CD4-positive, alpha-beta T cell treated with Interferon gamma for 1 hour (primary cell): ENCODE measurements around the gene DIP2C.

Experiments
- DNase-seq: peaks from one replicate; pipeline ENCODE4 v3.0.0-alpha.2; 2020

The DIP2C gene

GRCh38 chr10:393787-394438, 295.6 kb downstream of the DIP2C start:
- DNase-seq = no peak

- DNase-seq = no peak
These were observed 296.2 kb downstream of the DIP2C start for GRCh38 chr10:393106-393745.

GRCh38 chr10:392705-393037, 296.8 kb downstream of the DIP2C start:
- DNase-seq = no peak

GRCh38 chr10:391847-392704, 297.4 kb downstream of the DIP2C start:
- DNase-seq = no peak

GRCh38 chr10:391305-391704, 298.2 kb downstream of the DIP2C start:
- no peak for DNase-seq

- no peak for DNase-seq
These were observed 298.9 kb downstream of the DIP2C start for GRCh38 chr10:390449-391100.

GRCh38 chr10:389836-390448, 299.5 kb downstream of the DIP2C start:
- DNase-seq = no peak

- DNase-seq = no peak
These were observed 300.1 kb downstream of the DIP2C start for GRCh38 chr10:389261-389790.

GRCh38 chr10:388661-389045, 300.8 kb downstream of the DIP2C start:
- no peak for DNase-seq

- DNase-seq = no peak
These were observed 301.4 kb downstream of the DIP2C start for GRCh38 chr10:387909-388660.

- no peak for DNase-seq
These were observed 301.9 kb downstream of the DIP2C start for GRCh38 chr10:387593-387891.

- DNase-seq = no peak
These were observed 302.5 kb downstream of the DIP2C start for GRCh38 chr10:386771-387592.

- DNase-seq = no peak
These were observed 303.7 kb downstream of the DIP2C start for GRCh38 chr10:385571-386300.

GRCh38 chr10:384538-385305, 304.7 kb downstream of the DIP2C start:
- no peak for DNase-seq

GRCh38 chr10:383519-383918, 305.9 kb downstream of the DIP2C start:
- DNase-seq = no peak

GRCh38 chr10:381805-382204, 307.7 kb downstream of the DIP2C start:
- DNase-seq = peak; percentile 5

GRCh38 chr10:381346-381745, 308.1 kb downstream of the DIP2C start:
- no peak for DNase-seq

- DNase-seq = no peak
These were observed 309.0 kb downstream of the DIP2C start for GRCh38 chr10:380313-380940.
